SIG-M5 treated with dmso at 0.1 percent for 504 hours (cell line): ENCODE measurements around the gene NUB1.
"Not testable (repeated sequence)": the region's sequence is repeated elsewhere in the genome, so short reads cannot be mapped to it uniquely, and the experiment has no call there.

Experiments used
- DNase-seq: peaks from one replicate; lab custom pipeline; 2025; ENCODE audit not compliant: unreplicated experiment; lab: John Stamatoyannopoulos, UW

The NUB1 gene

GRCh38 chr7:151341357-151342101 lies at the start of gene NUB1:
Gene NUB1 (plus strand): TSS chr7:151341812. CDS start chr7:151345350, 3,538 bp downstream.
- DNase-seq = peak; percentile 79

- DNase-seq = no peak
These were observed 48.8 kb upstream of the NUB1 start for GRCh38 chr7:151292850-151293249.

- DNase-seq = no peak
These were observed 45.2 kb upstream of the NUB1 start for GRCh38 chr7:151296202-151296992.

GRCh38 chr7:151298765-151299164 lies 42.8 kb upstream of the NUB1 start:
- DNase-seq = peak; percentile 38

- no peak for DNase-seq
These were observed 42.1 kb upstream of the NUB1 start for GRCh38 chr7:151299530-151299929.

- no peak for DNase-seq
These were observed 41.5 kb upstream of the NUB1 start for GRCh38 chr7:151299940-151300645.

GRCh38 chr7:151301471-151302462 lies 39.8 kb upstream of the NUB1 start:
- no peak for DNase-seq

GRCh38 chr7:151304251-151304650 lies 37.4 kb upstream of the NUB1 start:
- DNase-seq = not testable (repeated sequence)

- DNase-seq = no peak
These were observed 36.8 kb upstream of the NUB1 start for GRCh38 chr7:151304856-151305255.

GRCh38 chr7:151306374-151306773 lies 35.2 kb upstream of the NUB1 start:
- no peak for DNase-seq

GRCh38 chr7:151306860-151307259 lies 34.8 kb upstream of the NUB1 start:
- DNase-seq = no peak

GRCh38 chr7:151307536-151307935 lies 34.1 kb upstream of the NUB1 start:
- no peak for DNase-seq

GRCh38 chr7:151308256-151308655 lies 33.4 kb upstream of the NUB1 start:
- no peak for DNase-seq

GRCh38 chr7:151308791-151309190 lies 32.8 kb upstream of the NUB1 start:
- DNase-seq = no peak

GRCh38 chr7:151309311-151309710 lies 32.3 kb upstream of the NUB1 start:
- DNase-seq = no peak

GRCh38 chr7:151310578-151310977 lies 31.0 kb upstream of the NUB1 start:
- DNase-seq = peak; percentile 16

- peak; percentile 44 for DNase-seq
These were observed 30.2 kb upstream of the NUB1 start for GRCh38 chr7:151311294-151311864.

- no peak for DNase-seq
These were observed 29.3 kb upstream of the NUB1 start for GRCh38 chr7:151312356-151312755.

GRCh38 chr7:151312831-151313809 lies 28.5 kb upstream of the NUB1 start:
- DNase-seq = no peak
